ENCODE measurements around the gene CHD5. TPM values are rescaled to one million over a fixed set of nuclear protein-coding genes. Genes with fewer than 3 reads are reported as not detected.
A peak's percentile ranks its signal among the peaks of the same experiment; 100 is the strongest.

Gene CHD5
- total RNA-seq, 1 experiment from 2014 or later, result 0.98 TPM

GRCh38 chr1:6154525-6155319, 25.4 kb downstream of the CHD5 start:
- DNase-seq (ENCODE audit: low spot score), result no peak

DNA sequence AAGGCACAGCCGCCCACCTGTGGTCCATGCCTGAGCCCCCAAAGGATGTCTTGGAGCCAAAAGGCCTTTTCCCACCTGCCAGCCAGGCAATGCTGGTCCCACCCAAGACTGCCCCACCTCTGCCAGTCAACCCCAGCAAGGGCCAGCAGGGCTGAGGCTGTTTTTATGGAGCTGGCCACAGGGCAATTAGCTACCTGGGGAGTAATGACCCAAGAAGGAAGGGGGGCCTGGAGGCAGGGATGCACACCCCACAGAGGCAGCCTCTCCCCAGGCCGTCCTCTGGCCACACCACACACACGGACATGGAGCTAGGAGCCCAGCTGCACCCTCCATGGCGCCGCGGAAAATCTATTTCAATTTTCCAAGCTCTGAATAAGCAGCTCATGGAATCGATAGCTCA, 27.2 kb downstream of the CHD5 start:
- no peak for DNase-seq (ENCODE audit: low spot score)

DNA sequence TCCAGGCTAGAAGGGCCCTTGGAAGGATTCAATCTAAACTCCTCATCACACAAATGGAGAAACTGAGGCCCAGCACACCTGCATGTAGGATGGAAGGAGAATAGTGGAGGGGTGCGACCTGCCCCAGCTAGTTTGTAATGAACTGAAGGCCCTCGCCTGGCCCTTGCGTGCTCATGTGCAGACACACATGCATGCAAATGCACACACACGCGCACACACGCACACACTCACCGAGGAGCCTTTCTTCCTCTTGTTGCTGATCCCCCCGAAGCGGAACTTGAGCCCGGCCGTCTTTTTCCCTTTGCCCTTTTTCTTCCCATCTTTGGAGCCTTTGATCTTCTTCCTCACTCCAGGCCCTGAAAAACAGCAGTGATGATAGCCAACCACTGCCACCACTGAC, 27.9 kb downstream of the CHD5 start:
- no peak for DNase-seq (ENCODE audit: low spot score)

DNA sequence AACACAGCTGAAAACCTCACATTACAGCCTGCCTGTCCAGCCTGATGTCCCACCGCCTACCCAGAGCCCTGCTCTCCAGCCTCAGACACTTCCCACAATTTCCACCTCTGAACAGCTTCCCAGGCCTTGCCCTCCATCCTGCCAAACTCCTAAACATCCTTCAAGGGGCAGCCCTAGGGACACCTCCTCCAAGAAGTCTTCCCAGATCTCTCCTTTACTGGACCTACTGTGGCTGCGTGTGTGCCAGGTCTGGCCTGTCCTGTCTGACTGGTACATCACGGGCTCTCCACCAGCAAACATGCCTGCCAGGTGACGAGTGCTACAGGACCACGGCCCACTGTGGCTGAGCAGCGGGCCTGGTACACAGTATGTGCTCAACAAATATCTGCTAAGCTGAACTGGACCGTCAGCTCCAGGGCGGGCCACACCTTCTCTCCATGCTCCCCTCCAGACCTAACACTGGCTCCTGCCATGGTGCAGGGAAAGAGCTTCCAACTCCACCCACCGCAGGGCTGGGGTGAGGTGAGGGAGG, 28.8 kb downstream of the CHD5 start:
- no peak for DNase-seq (ENCODE audit: low spot score)

DNA sequence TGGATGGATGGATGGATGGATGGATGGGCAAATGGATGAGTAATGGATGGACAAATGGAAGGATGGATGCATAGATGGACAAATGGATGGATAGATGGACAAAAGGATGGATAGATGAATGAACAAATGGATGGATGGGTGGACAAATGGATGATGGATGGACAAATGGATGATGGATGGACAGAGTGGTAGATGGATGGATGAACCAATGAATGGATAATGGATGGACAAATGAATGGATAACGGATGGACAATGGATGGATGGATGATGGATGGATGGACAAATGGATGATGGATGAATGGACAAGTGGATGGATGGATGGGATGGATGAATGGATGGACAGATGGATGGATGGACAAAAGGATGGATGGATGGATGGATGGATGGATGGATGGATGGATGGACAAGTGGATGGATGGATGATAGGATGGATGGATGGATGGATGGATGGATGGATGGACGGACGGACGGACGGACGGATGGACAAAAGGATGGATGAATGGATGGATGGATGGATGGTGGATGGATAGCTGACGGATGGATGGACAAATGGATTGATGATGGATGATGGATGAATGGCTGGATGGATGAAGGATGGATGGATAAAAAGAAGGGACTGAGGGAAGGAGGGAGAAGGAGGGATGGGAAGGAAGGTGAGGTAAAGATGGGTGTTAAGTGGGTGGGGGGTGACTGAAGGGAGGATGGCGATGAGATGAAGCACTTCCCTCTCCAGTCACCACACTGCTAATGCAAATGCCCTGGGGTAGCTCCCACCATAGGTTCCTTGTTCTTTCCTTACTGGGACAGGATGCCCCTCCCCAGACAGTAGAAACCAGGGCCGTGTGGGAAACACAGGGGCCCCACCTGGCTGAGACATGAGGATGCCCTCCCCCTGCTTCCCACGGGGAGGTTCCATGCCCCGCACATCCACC, 29.8 kb downstream of the CHD5 start:
- no peak for DNase-seq (ENCODE audit: low spot score)

DNA sequence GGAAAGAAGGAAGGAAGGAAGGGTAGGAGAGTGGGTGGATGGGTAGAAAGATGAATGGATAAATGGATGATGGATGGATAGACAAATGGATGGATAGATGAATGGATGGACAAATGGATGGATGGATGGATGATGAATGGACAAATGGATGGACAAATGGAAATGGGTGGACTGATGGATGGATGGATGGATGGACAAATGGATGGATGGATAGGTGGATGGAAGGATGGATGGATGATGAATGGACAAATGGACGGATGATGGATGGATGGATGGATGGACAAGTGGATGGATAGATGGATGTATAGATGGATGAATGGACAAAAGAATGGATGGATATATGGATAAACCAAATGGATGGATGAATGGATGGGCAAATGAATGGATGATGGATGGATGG, 30.5 kb downstream of the CHD5 start:
- DNase-seq (ENCODE audit: low spot score), result no peak

DNA sequence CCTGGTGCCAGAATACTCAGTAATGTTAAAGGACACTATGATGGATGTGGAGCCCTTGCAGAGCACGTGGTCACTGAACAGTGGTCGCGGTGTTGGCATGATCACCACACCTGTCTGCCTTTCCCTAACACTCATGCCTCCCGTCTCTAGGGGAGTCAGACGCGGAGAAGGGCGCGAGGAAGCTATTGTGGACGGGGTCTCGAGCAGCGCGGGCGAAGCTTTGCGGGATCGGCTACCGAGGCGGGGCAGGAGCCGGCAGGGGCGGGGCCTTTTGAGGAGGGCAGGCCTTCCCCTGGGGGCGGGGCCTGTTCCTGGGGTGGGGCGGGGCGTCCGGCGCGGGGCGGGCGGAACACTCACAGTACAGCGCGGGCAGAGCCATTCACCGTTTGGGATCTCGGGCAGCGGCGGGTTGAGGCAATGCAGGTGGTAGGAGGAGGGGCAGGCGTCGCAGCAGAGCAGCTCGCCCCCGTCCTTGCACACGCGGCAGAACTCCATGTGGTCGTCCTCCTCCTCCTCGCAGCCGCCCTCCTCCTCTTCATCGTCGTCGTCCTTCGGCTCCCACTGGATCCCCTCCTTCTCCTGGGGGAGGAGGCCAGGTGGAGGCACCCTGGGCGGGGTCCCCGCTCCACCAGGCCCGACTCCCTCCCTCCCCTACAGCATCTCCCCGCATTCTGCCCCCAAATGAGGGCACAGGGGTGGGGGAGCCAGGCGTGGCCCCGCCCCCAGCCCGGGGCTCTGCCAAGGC, 31.5 kb downstream of the CHD5 start:
- no peak for DNase-seq (ENCODE audit: low spot score)

DNA sequence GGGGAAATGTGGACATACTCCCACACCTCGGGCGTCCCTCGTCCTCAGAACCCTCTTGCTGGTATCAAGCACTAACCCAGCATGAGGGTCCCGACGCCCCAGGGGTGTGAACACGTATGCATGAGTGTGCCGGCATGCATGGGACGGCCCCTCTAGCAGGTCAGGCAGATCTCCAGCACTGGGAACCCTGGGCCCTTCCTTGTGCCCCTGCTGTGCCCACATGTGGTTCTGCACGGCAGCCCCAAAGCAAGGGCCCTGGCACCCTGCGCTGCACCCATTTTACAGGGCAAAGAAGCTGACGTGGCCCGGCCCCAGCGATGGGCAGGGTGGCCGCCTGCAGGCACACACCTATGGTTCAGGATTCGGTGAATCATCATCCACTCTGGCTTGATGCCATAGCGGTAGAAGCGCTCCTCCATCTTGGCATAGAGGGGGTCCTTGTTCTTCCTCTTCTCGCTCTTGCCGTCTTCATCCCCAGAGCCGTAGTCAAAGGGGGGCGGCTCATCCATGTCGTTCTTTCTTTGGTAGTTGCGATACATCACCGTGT, 34.2 kb downstream of the CHD5 start:
- DNase-seq (ENCODE audit: low spot score), result no peak

DNA sequence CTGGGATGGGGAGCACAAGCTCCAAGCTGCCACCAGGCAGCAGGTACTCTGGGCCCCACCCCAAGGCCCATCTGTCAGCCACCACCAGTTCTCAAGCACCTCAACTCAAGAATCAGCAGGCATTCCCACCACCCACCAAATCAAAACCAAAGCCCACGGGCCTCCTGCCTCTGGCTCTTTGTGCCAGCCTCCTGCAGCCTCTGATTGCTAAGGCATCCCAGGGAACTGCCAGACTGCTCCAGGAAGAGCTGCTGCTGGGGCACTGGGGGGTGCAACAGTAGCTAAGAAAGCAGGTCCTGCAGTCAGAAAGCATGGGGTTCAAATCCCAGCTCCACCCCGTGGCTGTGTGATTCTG, 34.7 kb downstream of the CHD5 start:
- no peak for DNase-seq (ENCODE audit: low spot score)

GRCh38 chr1:6144647-6145395, 35.3 kb downstream of the CHD5 start:
- DNase-seq (ENCODE audit: low spot score), result no peak

GRCh38 chr1:6144175-6144574, 35.9 kb downstream of the CHD5 start:
- no peak for DNase-seq (ENCODE audit: low spot score)

DNA sequence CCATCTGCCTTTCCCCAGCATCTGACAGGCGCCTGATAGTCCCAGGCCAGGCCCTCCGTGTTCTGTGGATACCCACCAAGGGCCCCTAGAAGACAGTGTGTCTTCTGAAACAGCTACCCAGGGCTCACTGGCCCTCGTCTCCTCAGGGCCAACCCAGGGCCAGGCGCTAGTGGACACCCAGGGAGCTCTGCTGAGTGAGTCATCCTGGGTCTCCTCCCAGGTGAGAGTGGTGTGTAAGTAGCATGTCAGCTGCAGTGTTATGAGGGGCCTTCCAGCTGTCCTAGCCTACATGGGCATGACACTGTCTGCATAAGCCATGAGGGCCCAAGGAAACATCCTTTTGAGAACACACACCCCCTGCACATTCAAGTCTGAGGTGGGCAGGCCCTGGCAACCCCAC, 36.7 kb downstream of the CHD5 start:
- peak; percentile 4 for DNase-seq (ENCODE audit: low spot score)

DNA sequence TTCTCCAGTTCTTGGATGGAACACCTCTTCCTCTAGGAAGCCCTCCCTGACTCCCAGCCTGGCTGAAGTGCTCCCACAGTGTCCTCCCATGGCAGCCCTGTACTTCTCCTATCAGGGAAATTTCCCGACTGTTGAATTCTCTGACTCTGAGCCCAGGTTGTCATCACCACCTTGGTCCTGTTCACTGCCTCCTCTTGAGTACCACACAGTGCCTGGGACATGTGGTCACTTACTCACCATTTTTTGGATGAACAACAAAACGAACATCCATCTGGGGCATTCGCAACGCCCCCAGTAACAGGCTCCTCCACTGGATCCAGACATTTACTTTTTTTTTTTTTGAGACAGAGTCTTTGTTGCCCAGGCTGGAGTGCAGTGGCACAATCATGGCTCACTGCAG, 37.4 kb downstream of the CHD5 start:
- DNase-seq (ENCODE audit: low spot score), result no peak

GRCh38 chr1:6142036-6142621, 38.0 kb downstream of the CHD5 start:
- DNase-seq (ENCODE audit: low spot score), result no peak

DNA sequence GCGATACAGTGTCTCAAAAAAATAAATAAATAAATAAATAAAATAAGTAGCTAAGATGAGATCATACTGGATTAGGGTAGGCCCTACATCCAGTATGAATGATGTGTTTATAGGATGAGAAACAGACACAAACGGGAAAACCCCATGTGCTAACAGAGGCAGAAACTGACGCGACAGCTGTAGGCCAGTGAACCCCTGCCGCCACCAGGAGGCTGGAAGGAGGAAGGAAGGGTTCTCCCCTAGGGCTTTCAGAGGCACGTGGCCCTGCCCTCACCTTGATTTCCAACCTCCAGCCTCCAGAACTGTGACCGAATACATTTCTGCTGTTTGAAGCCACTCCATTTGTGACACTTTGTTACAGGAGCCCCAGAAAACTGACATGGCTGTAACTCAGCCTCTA, 38.5 kb downstream of the CHD5 start:
- DNase-seq (ENCODE audit: low spot score), result peak; percentile 4

- no peak for DNase-seq (ENCODE audit: low spot score)
Observed at GRCh38 chr1:6140413-6140812, 39.7 kb downstream of the CHD5 start.

DNA sequence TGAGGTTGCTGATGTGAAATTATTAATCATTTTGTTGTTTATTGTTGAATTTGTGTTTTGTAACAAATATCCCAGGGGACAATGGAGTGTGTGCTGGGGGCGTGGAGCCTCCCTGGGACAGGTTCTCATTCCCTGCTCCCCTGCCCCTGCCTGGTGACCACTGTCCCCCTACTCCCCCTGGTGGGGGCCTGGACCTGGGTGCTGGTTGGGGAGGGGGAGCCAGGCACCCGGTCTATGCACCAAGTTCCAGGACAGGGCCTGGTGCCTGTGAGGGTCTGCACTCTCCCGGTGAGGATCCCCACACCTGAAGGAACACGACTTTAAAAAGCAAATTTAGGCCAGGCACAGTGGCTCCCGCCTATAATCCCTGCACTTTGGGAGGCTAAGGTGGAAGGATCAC, 42.4 kb downstream of the CHD5 start:
- DNase-seq (ENCODE audit: low spot score), result no peak

- no peak for DNase-seq (ENCODE audit: low spot score)
Observed at GRCh38 chr1:6136516-6137220, 43.5 kb downstream of the CHD5 start.

DNA sequence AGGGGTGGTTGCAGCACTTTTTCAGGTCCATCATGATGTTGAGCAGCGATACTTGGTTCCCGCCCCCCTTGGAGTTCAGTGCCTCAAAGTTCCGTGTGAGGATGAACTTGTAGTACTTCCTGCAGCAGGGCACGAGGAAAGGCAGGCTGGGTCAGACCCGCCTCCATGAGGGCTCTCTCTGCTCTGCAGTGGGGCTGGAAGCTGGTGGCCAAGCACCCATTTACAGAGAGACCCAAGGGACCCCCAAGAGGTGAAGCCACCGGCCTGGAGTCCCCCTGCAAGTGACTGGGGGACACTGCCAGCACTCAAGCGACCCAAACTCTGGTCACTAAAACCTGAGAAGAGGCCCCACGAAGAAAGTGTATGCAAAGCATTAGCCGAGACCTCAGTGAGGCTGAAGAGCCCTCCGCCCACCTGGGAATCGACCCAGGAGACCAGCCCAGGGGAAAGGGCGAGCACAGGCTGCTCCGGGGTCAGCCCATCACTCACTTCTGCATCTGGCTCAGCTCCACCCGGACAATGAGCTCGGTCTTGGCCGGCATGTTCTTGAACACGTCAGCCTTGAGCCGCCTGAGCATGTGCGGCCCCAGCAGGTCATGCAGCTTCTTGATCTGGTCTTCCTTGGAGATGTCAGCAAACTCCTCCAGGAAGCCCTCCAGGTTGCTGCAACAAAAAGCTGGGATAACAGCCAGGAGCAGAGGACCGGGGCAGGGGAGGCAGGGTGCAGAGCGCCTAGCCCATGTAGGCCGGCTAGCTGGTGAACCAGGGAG, 45.2 kb downstream of the CHD5 start:
- no peak for DNase-seq (ENCODE audit: low spot score)

Data from A172 (cell line).